Measurements from ENCODE around the gene TMCO4.

Gene TMCO4

GRCh38 chr1:19775831-19776230 lies 23.9 kb downstream of the TMCO4 start:
- DNase-seq: no peak

GRCh38 chr1:19775317-19775716 lies 24.4 kb downstream of the TMCO4 start:
- no peak for DNase-seq

- DNase-seq: no peak
These were observed 25.4 kb downstream of the TMCO4 start for GRCh38 chr1:19774180-19774785.

- no peak for DNase-seq
These were observed 26.2 kb downstream of the TMCO4 start for GRCh38 chr1:19773485-19773884.

- no peak for DNase-seq
These were observed 27.7 kb downstream of the TMCO4 start for GRCh38 chr1:19772053-19772452.

GRCh38 chr1:19771350-19771749 lies 28.4 kb downstream of the TMCO4 start:
- DNase-seq: no peak

- DNase-seq: no peak
These were observed 29.1 kb downstream of the TMCO4 start for GRCh38 chr1:19770436-19771190.

- DNase-seq: peak; percentile 16
These were observed 30.3 kb downstream of the TMCO4 start for GRCh38 chr1:19769211-19769932.

GRCh38 chr1:19768353-19769210 lies 31.1 kb downstream of the TMCO4 start:
- peak; percentile 27 for DNase-seq

GRCh38 chr1:19765623-19766022 lies 34.1 kb downstream of the TMCO4 start:
- no peak for DNase-seq

- no peak for DNase-seq
These were observed 34.9 kb downstream of the TMCO4 start for GRCh38 chr1:19764848-19765247.

GRCh38 chr1:19762175-19762779 lies 37.4 kb downstream of the TMCO4 start:
- no peak for DNase-seq

- no peak for DNase-seq
These were observed 40.0 kb downstream of the TMCO4 start for GRCh38 chr1:19759740-19760089.

- no peak for DNase-seq
These were observed 41.4 kb downstream of the TMCO4 start for GRCh38 chr1:19758227-19758830.

GRCh38 chr1:19757641-19758040 lies 42.1 kb downstream of the TMCO4 start:
- no peak for DNase-seq

GRCh38 chr1:19756480-19756879 lies 43.2 kb downstream of the TMCO4 start:
- no peak for DNase-seq

GRCh38 chr1:19754482-19754881 lies 45.2 kb downstream of the TMCO4 start:
- no peak for DNase-seq

- DNase-seq: no peak
These were observed 47.5 kb downstream of the TMCO4 start for GRCh38 chr1:19752083-19752696.

- DNase-seq: no peak
These were observed 48.8 kb downstream of the TMCO4 start for GRCh38 chr1:19750882-19751276.

GRCh38 chr1:19750101-19750881 lies 49.4 kb downstream of the TMCO4 start:
- no peak for DNase-seq
